Measurements from ENCODE around the gene VRK1.

The VRK1 gene

GRCh38 chr14:96826818-96827217 is 29.6 kb downstream of the VRK1 start:
- DNase-seq (ENCODE audit: low spot score), result no peak

- no peak for DNase-seq (ENCODE audit: low spot score)
Observed at GRCh38 chr14:96827290-96827689, 30.1 kb downstream of the VRK1 start.

GRCh38 chr14:96829791-96830190 is 32.6 kb downstream of the VRK1 start:
- no peak for DNase-seq (ENCODE audit: low spot score)

- DNase-seq (ENCODE audit: low spot score), result no peak
Observed at GRCh38 chr14:96830946-96831345, 33.8 kb downstream of the VRK1 start.

GRCh38 chr14:96832351-96832750 is 35.2 kb downstream of the VRK1 start:
- DNase-seq (ENCODE audit: low spot score), result no peak

GRCh38 chr14:96838449-96838848 is 41.3 kb downstream of the VRK1 start:
- no peak for DNase-seq (ENCODE audit: low spot score)

- no peak for DNase-seq (ENCODE audit: low spot score)
Observed at GRCh38 chr14:96839251-96839650, 42.1 kb downstream of the VRK1 start.

GRCh38 chr14:96843137-96843536 is 46.0 kb downstream of the VRK1 start:
- DNase-seq (ENCODE audit: low spot score), result no peak

- DNase-seq (ENCODE audit: low spot score), result no peak
Observed at GRCh38 chr14:96844857-96845570, 47.8 kb downstream of the VRK1 start.

GRCh38 chr14:96847451-96847850 is 50.3 kb downstream of the VRK1 start:
- DNase-seq (ENCODE audit: low spot score), result no peak

- DNase-seq (ENCODE audit: low spot score), result no peak
Observed at GRCh38 chr14:96848011-96848410, 50.8 kb downstream of the VRK1 start.

- DNase-seq (ENCODE audit: low spot score), result no peak
Observed at GRCh38 chr14:96849733-96850132, 52.6 kb downstream of the VRK1 start.

GRCh38 chr14:96851694-96852381 is 54.7 kb downstream of the VRK1 start:
- DNase-seq (ENCODE audit: low spot score), result no peak

GRCh38 chr14:96852823-96853422 is 55.7 kb downstream of the VRK1 start:
- peak; percentile 4 for DNase-seq (ENCODE audit: low spot score)

- no peak for DNase-seq (ENCODE audit: low spot score)
Observed at GRCh38 chr14:96858643-96859042, 61.5 kb downstream of the VRK1 start.

GRCh38 chr14:96861568-96862310 is 64.6 kb downstream of the VRK1 start:
- no peak for DNase-seq (ENCODE audit: low spot score)

GRCh38 chr14:96863327-96863985 is 66.3 kb downstream of the VRK1 start:
- no peak for DNase-seq (ENCODE audit: low spot score)

- no peak for DNase-seq (ENCODE audit: low spot score)
Observed at GRCh38 chr14:96863986-96864330, 66.8 kb downstream of the VRK1 start.

GRCh38 chr14:96867634-96868033 is 70.5 kb downstream of the VRK1 start:
- DNase-seq (ENCODE audit: low spot score), result no peak

GRCh38 chr14:96874127-96874526 is 76.9 kb downstream of the VRK1 start:
- no peak for DNase-seq (ENCODE audit: low spot score)

- DNase-seq (ENCODE audit: low spot score), result no peak
Observed at GRCh38 chr14:96876747-96877146, 79.6 kb downstream of the VRK1 start.

- DNase-seq (ENCODE audit: low spot score), result no peak
Observed at GRCh38 chr14:96881713-96882112, 84.5 kb downstream of the VRK1 start.

Data from CD4-positive, alpha-beta T cell treated with Interleukin-15 for 4 hours (primary cell).